ENCODE measurements around the gene CRY2.
"Not testable (repeated sequence)": the region's sequence is repeated elsewhere in the genome, so short reads cannot be mapped to it uniquely, and the experiment has no call there.

Gene CRY2

GRCh38 chr11:45811571-45812290 lies 35.5 kb upstream of the CRY2 start:
- no peak for DNase-seq

- no peak for DNase-seq
Observed at GRCh38 chr11:45812581-45813548, 34.4 kb upstream of the CRY2 start.

- no peak for DNase-seq
Observed at GRCh38 chr11:45815747-45816146, 31.5 kb upstream of the CRY2 start.

GRCh38 chr11:45816614-45817013 lies 30.7 kb upstream of the CRY2 start:
- DNase-seq = no peak

GRCh38 chr11:45817191-45817590 lies 30.1 kb upstream of the CRY2 start:
- DNase-seq = no peak

- DNase-seq = no peak
Observed at GRCh38 chr11:45818961-45819605, 28.2 kb upstream of the CRY2 start.

GRCh38 chr11:45820211-45820857 lies 26.9 kb upstream of the CRY2 start:
- no peak for DNase-seq

- DNase-seq = not testable (repeated sequence)
Observed at GRCh38 chr11:45826492-45826891, 20.8 kb upstream of the CRY2 start.

- DNase-seq = no peak
Observed at GRCh38 chr11:45827123-45827522, 20.2 kb upstream of the CRY2 start.

- no peak for DNase-seq
Observed at GRCh38 chr11:45828996-45829395, 18.3 kb upstream of the CRY2 start.

- no peak for DNase-seq
Observed at GRCh38 chr11:45830596-45830995, 16.7 kb upstream of the CRY2 start.

- no peak for DNase-seq
Observed at GRCh38 chr11:45832811-45833441, 14.3 kb upstream of the CRY2 start.

- no peak for DNase-seq
Observed at GRCh38 chr11:45833761-45834160, 13.5 kb upstream of the CRY2 start.

- no peak for DNase-seq
Observed at GRCh38 chr11:45834298-45834756, 12.9 kb upstream of the CRY2 start.

GRCh38 chr11:45839204-45839603 lies 8.1 kb upstream of the CRY2 start:
- no peak for DNase-seq

GRCh38 chr11:45840251-45840650 lies 7.0 kb upstream of the CRY2 start:
- DNase-seq = not testable (repeated sequence)

- peak; percentile 70 for DNase-seq
Observed at GRCh38 chr11:45843158-45843924, 3.9 kb upstream of the CRY2 start.

GRCh38 chr11:45844822-45845578 lies 2.3 kb upstream of the CRY2 start:
- no peak for DNase-seq

- DNase-seq = no peak
Observed at GRCh38 chr11:45846174-45846675, 1.1 kb upstream of the CRY2 start.

- no peak for DNase-seq
Observed at GRCh38 chr11:45847911-45848316, 639 bp downstream of the CRY2 start.
